SKM-1 treated with dmso at 0.1 percent for 144 hours (cell line): Measurements from ENCODE around the gene HMG20A.

Experiments used
- DNase-seq: peaks from one replicate; lab custom pipeline; 2025; ENCODE audit not compliant: unreplicated experiment; lab: John Stamatoyannopoulos, UW

HMG20A gene

GRCh38 chr15:77533578-77534430 is 113.1 kb downstream of the HMG20A start:
- no peak for DNase-seq
